Mesenchymal stem cell (in vitro differentiated cells and primary cell): Measurements from ENCODE around the gene CCDC158.
"Not testable (repeated sequence)": the region's sequence is repeated elsewhere in the genome, so short reads cannot be mapped to it uniquely, and the experiment has no call there.

Experiments
- DNase-seq: peaks from one replicate; pipeline ENCODE4 v3.0.0-alpha.2; 2013
- H2AFZ ChIP-seq: one replicate; pipeline ENCODE4 v1.6.1; 2013; ENCODE audit warnings: low read depth, mild to moderate bottlenecking, control low read depth, inconsistent platforms, low read length, moderate library complexity
- H2AK5ac ChIP-seq: 2 replicates; pipeline ENCODE4 v1.6.1; 2013; ENCODE audit warnings: low read length, moderate library complexity, mild to moderate bottlenecking, inconsistent platforms; ENCODE audit not compliant: severe bottlenecking
- H2BK120ac ChIP-seq: one replicate; pipeline ENCODE4 v1.6.1; 2013; ENCODE audit warnings: low read depth, mild to moderate bottlenecking, inconsistent platforms, low read length, moderate library complexity
- H2BK12ac ChIP-seq, 2 experiments: one replicate each; pipeline ENCODE4 v1.6.1; 2013; ENCODE audit warnings: inconsistent platforms in 2 of 2, low read length in 2 of 2, mild to moderate bottlenecking in 2 of 2, moderate library complexity in 2 of 2, control low read depth in 1 of 2
- H2BK15ac ChIP-seq: one replicate; pipeline ENCODE4 v1.6.1; 2013; ENCODE audit warnings: mild to moderate bottlenecking, low read depth, inconsistent platforms; ENCODE audit not compliant: poor library complexity, severe bottlenecking
- H2BK5ac ChIP-seq: 2 replicates; pipeline ENCODE4 v1.6.1; 2013; ENCODE audit warnings: low read depth, mild to moderate bottlenecking, low read length, control low read depth, inconsistent platforms; ENCODE audit not compliant: poor library complexity, severe bottlenecking
- H3K14ac ChIP-seq, 2 experiments: one replicate each; pipeline ENCODE4 v1.6.1; 2013; ENCODE audit warnings: inconsistent platforms in 2 of 2, low read length in 2 of 2, control low read depth in 1 of 2, mild to moderate bottlenecking in 1 of 2, moderate library complexity in 1 of 2
- H3K18ac ChIP-seq, 2 experiments: one replicate each; pipeline ENCODE4 v1.6.1; 2013; ENCODE audit warnings: inconsistent platforms in 2 of 2, low read length in 2 of 2, control low read depth in 1 of 2, low read depth in 1 of 2, mild to moderate bottlenecking in 1 of 2
- H3K23ac ChIP-seq, 2 experiments: one replicate each; pipeline ENCODE4 v1.6.1; 2013; ENCODE audit warnings: inconsistent platforms in 2 of 2, low read length in 2 of 2, mild to moderate bottlenecking in 2 of 2, moderate library complexity in 2 of 2, control low read depth in 1 of 2
- H3K27ac ChIP-seq: 2 replicates; pipeline ENCODE4 v1.5.1; 2013; ENCODE audit warnings: mild to moderate bottlenecking, moderate library complexity, low read length, control low read depth, inconsistent platforms; ENCODE audit not compliant: poor library complexity, severe bottlenecking
- H3K27me3 ChIP-seq, 2 experiments: 2 replicates each; pipeline versions ENCODE4 v1.6.1 to v1.7.0; 2013; ENCODE audit warnings: low read length in 2 of 2, mild to moderate bottlenecking in 2 of 2, moderate library complexity in 2 of 2, control low read depth in 1 of 2, inconsistent platforms in 1 of 2; ENCODE audit not compliant: control insufficient read depth in 1 of 2, insufficient read depth in 1 of 2
- H3K36me3 ChIP-seq, 2 experiments: 2 replicates each; pipeline versions ENCODE4 v1.6.1 to v1.7.0; 2013; ENCODE audit warnings: low read length in 2 of 2, control low read depth in 1 of 2, inconsistent platforms in 1 of 2, low read depth in 1 of 2, mild to moderate bottlenecking in 1 of 2; ENCODE audit not compliant: insufficient read depth in 2 of 2, control insufficient read depth in 1 of 2
- H3K4ac ChIP-seq, 2 experiments: one replicate each; pipeline ENCODE4 v1.6.1; 2013; ENCODE audit warnings: inconsistent platforms in 2 of 2, low read length in 2 of 2, mild to moderate bottlenecking in 2 of 2, moderate library complexity in 2 of 2, control low read depth in 1 of 2, low read depth in 1 of 2
- H3K4me1 ChIP-seq: 2 replicates; pipeline ENCODE4 v1.6.1; 2013; ENCODE audit warnings: low read depth, low read length, control low read depth; ENCODE audit not compliant: control insufficient read depth, insufficient read depth
- H3K4me2 ChIP-seq: 2 replicates; pipeline ENCODE4 v1.6.1; 2013; ENCODE audit warnings: low read length, mild to moderate bottlenecking, inconsistent platforms; ENCODE audit not compliant: poor library complexity, severe bottlenecking
- H3K4me3 ChIP-seq, 2 experiments: 2 replicates each; pipeline versions ENCODE4 v1.5.1 to v1.7.0; 2013; ENCODE audit warnings: low read length in 2 of 2, mild to moderate bottlenecking in 2 of 2, control low read depth in 1 of 2, low read depth in 1 of 2; ENCODE audit not compliant: insufficient read depth in 1 of 2
- H3K79me1 ChIP-seq: replicated peaks from 2 replicates; pipeline ENCODE4 v1.6.1; 2013; ENCODE audit warnings: mild to moderate bottlenecking, control low read depth, low read length, inconsistent platforms; ENCODE audit not compliant: poor library complexity, severe bottlenecking
- H3K9ac ChIP-seq: 2 replicates; pipeline ENCODE4 v1.7.0; 2013; ENCODE audit warnings: mild to moderate bottlenecking, low read length, moderate library complexity
- H3K9me3 ChIP-seq: 2 replicates; pipeline ENCODE4 v1.7.0; 2013; ENCODE audit warnings: mild to moderate bottlenecking, low read length; ENCODE audit not compliant: control insufficient read depth
- H4K8ac ChIP-seq: one replicate; pipeline ENCODE4 v1.6.1; 2013; ENCODE audit warnings: inconsistent platforms, mild to moderate bottlenecking, low read length, moderate library complexity
- H4K91ac ChIP-seq: one replicate; pipeline ENCODE4 v1.6.1; 2013; ENCODE audit warnings: mild to moderate bottlenecking, low read length, inconsistent platforms
- WGBS: methylation state at CpG from one replicate; pipeline ENCODE4 v1.1.7; 2013; ENCODE audit warnings: mixed read lengths; 5-methylcytosine and 5-hydroxymethylcytosine counted together

CCDC158 gene

GRCh38 chr4:76359881-76360466 is 61.0 kb downstream of the CCDC158 start:
- not testable (repeated sequence) for H4K91ac ChIP-seq, H3K36me3 ChIP-seq, H3K27me3 ChIP-seq, H2AK5ac ChIP-seq, H2AFZ ChIP-seq, H4K8ac ChIP-seq, H3K9ac ChIP-seq, H3K27ac ChIP-seq, H3K4me2 ChIP-seq, H3K14ac ChIP-seq, DNase-seq, H3K4me3 ChIP-seq, H3K18ac ChIP-seq, H2BK120ac ChIP-seq, H2BK15ac ChIP-seq, H3K79me1 ChIP-seq, H2BK12ac ChIP-seq, H3K23ac ChIP-seq, H3K9me3 ChIP-seq, H3K4ac ChIP-seq, H3K4me1 ChIP-seq, H2BK5ac ChIP-seq

DNA sequence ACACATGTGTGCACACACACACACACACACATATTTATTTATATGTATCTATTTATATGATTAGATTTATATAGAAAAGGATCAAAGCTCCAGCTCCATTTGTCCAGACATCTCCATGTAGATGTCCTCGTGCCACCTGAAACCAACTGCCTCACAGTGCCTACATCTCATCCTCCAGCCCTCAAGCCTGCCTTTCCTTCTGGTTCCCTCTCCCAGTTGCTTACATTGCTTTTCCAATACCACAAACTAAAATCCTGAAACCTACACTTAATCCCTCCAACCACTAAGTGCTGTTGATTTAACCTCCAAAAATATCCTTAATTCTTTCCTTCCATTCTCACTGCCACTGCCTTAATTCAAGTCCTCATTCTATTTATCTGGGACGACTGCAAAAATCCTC is 63.0 kb downstream of the CCDC158 start:
- Histone ChIP-seq H2BK5ac (no peak overlapping the region), H3K79me1 (no peaks in the 10 kb centered on the region), H3K14ac (no peak overlapping the region), H3K27ac (no peak overlapping the region), H3K36me3 (no peaks in the 10 kb centered on the region), H3K18ac (no peak overlapping the region), H3K4ac (no peak overlapping the region), H2BK12ac (no peak overlapping the region), H3K23ac (no peak overlapping the region), H4K91ac (no peak overlapping the region), H2BK120ac (no peak overlapping the region), H3K4me3 (no peak overlapping the region), H3K4me2 (no peak overlapping the region), H2AFZ (no peak overlapping the region), H3K9me3 (peaks cover 9% of the 10 kb centered on the region), H2BK15ac (no peak overlapping the region), H3K4me1 (no peaks in the 10 kb centered on the region), H2AK5ac (no peak overlapping the region), H3K27me3 (no peaks in the 10 kb centered on the region), H3K9ac (no peak overlapping the region), H4K8ac (no peak overlapping the region)
- 60% methylated on average over 2 of the region's 2 CpGs for WGBS
- DNase-seq: no peak

GRCh38 chr4:76354517-76355473 is 66.1 kb downstream of the CCDC158 start:
- DNase-seq: no peak
- Histone ChIP-seq H3K27me3 (no peaks in the 10 kb centered on the region), H2AK5ac (no peak overlapping the region), H2BK5ac (no peak overlapping the region), H2BK12ac (no peak overlapping the region), H2BK120ac (no peak overlapping the region), H3K9me3 (peaks cover 6% of the 10 kb centered on the region), H3K18ac (no peak overlapping the region), H4K91ac (no peak overlapping the region), H3K9ac (no peak overlapping the region), H4K8ac (no peak overlapping the region), H3K23ac (no peak overlapping the region), H3K79me1 (no peaks in the 10 kb centered on the region), H3K27ac (no peak overlapping the region), H3K4ac (no peak overlapping the region), H2BK15ac (no peak overlapping the region), H3K14ac (no peak overlapping the region), H3K4me3 (no peak overlapping the region), H3K4me2 (no peak overlapping the region), H2AFZ (no peak overlapping the region), H3K36me3 (no peaks in the 10 kb centered on the region), H3K4me1 (no peaks in the 10 kb centered on the region)
- 76% methylated on average over 8 of the region's 9 CpGs for WGBS

DNA sequence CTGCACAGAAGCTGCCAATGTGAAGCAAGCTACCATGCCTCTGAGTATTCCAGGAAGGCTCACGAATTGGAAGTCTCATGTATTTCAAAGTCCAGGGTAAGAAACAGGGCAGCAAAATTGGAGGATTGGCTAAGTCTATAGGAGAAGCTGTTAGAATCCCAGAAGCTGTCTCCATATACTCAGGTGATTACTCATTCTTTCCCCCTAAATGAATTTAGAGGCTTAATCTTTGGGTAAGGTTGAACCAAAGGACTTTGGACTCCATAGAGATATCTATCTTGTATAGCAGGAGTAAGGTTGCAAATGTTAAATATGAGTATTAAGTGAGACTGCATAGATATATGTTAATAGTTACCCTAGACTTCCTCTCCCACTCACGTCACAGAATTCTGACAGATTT is 78.1 kb downstream of the CCDC158 start:
- no peak overlapping the region for H2BK12ac ChIP-seq
- H3K4ac ChIP-seq: no peak overlapping the region
- H2BK120ac ChIP-seq: no peak overlapping the region
- H4K8ac ChIP-seq: no peak overlapping the region
- H3K14ac ChIP-seq: no peak overlapping the region
- H3K9ac ChIP-seq: no peak overlapping the region
- no peaks in the 10 kb centered on the region for H3K4me1 ChIP-seq
- H3K23ac ChIP-seq: no peak overlapping the region
- no peaks in the 10 kb centered on the region for H3K36me3 ChIP-seq
- H3K27me3 ChIP-seq: no peaks in the 10 kb centered on the region
- DNase-seq: no peak
- H3K9me3 ChIP-seq: peaks cover 5% of the 10 kb centered on the region
- no peak overlapping the region for H2AFZ ChIP-seq
- no peak overlapping the region for H3K4me2 ChIP-seq
- H3K79me1 ChIP-seq: no peaks in the 10 kb centered on the region
- no peak overlapping the region for H3K18ac ChIP-seq
- no peak overlapping the region for H2BK5ac ChIP-seq
- H3K27ac ChIP-seq: no peak overlapping the region
- no peak overlapping the region for H4K91ac ChIP-seq
- no peak overlapping the region for H2BK15ac ChIP-seq
- H3K4me3 ChIP-seq: no peak overlapping the region
- 73% methylated on average over 2 of the region's 2 CpGs for WGBS
- H2AK5ac ChIP-seq: no peak overlapping the region
